Stimulated activated naive CD4-positive, alpha-beta T cell (primary cell): Measurements from ENCODE around the gene FNDC10.
A peak's percentile ranks its signal among the peaks of the same experiment; 100 is the strongest.
"Not testable (repeated sequence)": the region's sequence is repeated elsewhere in the genome, so short reads cannot be mapped to it uniquely, and the experiment has no call there.

Experiments
- DNase-seq, 6 experiments: peaks; one replicate each; lab custom pipeline; 2025; lab: John Stamatoyannopoulos, UW

FNDC10 gene

GRCh38 chr1:1599935-1600860, at the start of gene FNDC10:
Gene FNDC10 (minus strand): TSS chr1:1600135. CDS start chr1:1600015, 120 bp downstream.
- DNase-seq, result no peak

- DNase-seq, result not testable (repeated sequence)
These were observed 48.3 kb upstream of the FNDC10 start for GRCh38 chr1:1648265-1648664.

- DNase-seq, result not testable (repeated sequence)
These were observed 47.8 kb upstream of the FNDC10 start for GRCh38 chr1:1647567-1648241.

- DNase-seq, result not testable (repeated sequence)
These were observed 46.4 kb upstream of the FNDC10 start for GRCh38 chr1:1646326-1646725.

- DNase-seq, result not testable (repeated sequence)
These were observed 41.0 kb upstream of the FNDC10 start for GRCh38 chr1:1640711-1641461.

GRCh38 chr1:1640081-1640480, 40.1 kb upstream of the FNDC10 start:
- DNase-seq, result not testable (repeated sequence)

GRCh38 chr1:1639368-1639767, 39.4 kb upstream of the FNDC10 start:
- not testable (repeated sequence) for DNase-seq

GRCh38 chr1:1638528-1638927, 38.6 kb upstream of the FNDC10 start:
- not testable (repeated sequence) for DNase-seq

- DNase-seq, result not testable (repeated sequence)
These were observed 37.5 kb upstream of the FNDC10 start for GRCh38 chr1:1637479-1637875.

- not testable (repeated sequence) for DNase-seq
These were observed 36.9 kb upstream of the FNDC10 start for GRCh38 chr1:1636621-1637478.

GRCh38 chr1:1634613-1635012, 34.7 kb upstream of the FNDC10 start:
- not testable (repeated sequence) for DNase-seq

GRCh38 chr1:1633409-1633808, 33.5 kb upstream of the FNDC10 start:
- DNase-seq, result not testable (repeated sequence)

GRCh38 chr1:1631782-1632420, 32.0 kb upstream of the FNDC10 start, which contains the start of gene MMP23B:
Gene MMP23B (plus strand): TSS chr1:1632173. CDS start chr1:1632219, 46 bp downstream.
- no peak for DNase-seq

GRCh38 chr1:1630965-1631781, 31.2 kb upstream of the FNDC10 start:
- DNase-seq, result peak in 1 of 6 experiments; percentile 39

GRCh38 chr1:1630191-1630964, 30.4 kb upstream of the FNDC10 start:
- DNase-seq, result peak; percentile 85 to 95 (median 92)

- peak; percentile 72 to 85 (median 82) for DNase-seq
These were observed 29.7 kb upstream of the FNDC10 start for GRCh38 chr1:1629430-1630190.

- DNase-seq, result peak in 5 of 6 experiments; percentile 32 to 49 (median 43)
These were observed 29.0 kb upstream of the FNDC10 start for GRCh38 chr1:1628754-1629429.
